H1 (cell line): ENCODE data around the gene ELP6. TPM values are rescaled to one million over a fixed set of nuclear protein-coding genes. Genes with fewer than 3 reads are reported as not detected.
A peak's percentile ranks its signal among the peaks of the same experiment; 100 is the strongest.

ENCODE experiments used
- CTCF ChIA-PET: fragments of 300-600 bp; sonication (Branson Sonifier 250); formaldehyde crosslinking; loops from one replicate; lab custom pipeline; 2021; ENCODE audit not compliant: partially characterized antibody; lab: Charles Lee
- POLR2A ChIA-PET: fragments of 300-600 bp; sonication (Branson Sonifier 250); formaldehyde crosslinking; loops from one replicate; lab custom pipeline; 2021; ENCODE audit warnings: inconsistent platforms; ENCODE audit not compliant: partially characterized antibody; lab: Charles Lee
- DNase-seq, 2 experiments: peaks; one replicate each; pipeline versions ENCODE4 v3.0.0 to v3.0.0-alpha.2; 2010 to 2022; ENCODE audit warnings: low spot score in 2 of 2, low read depth in 1 of 2, mixed read lengths in 1 of 2
- FAIRE-seq: peaks from 2 replicates; lab custom pipeline; 2011; peaks lifted over from hg19 to GRCh38; lab: Jason Lieb, UNC
- H2AFZ ChIP-seq: 2 replicates; pipeline ENCODE4 v1.8.1; 2012; ENCODE audit warnings: low read length, inconsistent platforms
- H2AK5ac ChIP-seq: 2 replicates; pipeline ENCODE4 v1.6.1; 2013; ENCODE audit warnings: low read depth, low read length
- H2BK120ac ChIP-seq: replicated peaks from 2 replicates; pipeline ENCODE3; 2013; ENCODE audit warnings: low read depth, low read length, inconsistent platforms
- H2BK12ac ChIP-seq: 2 replicates; pipeline ENCODE4 v1.6.1; 2013; ENCODE audit warnings: low read depth, low read length
- H2BK15ac ChIP-seq: 2 replicates; pipeline ENCODE4 v1.6.1; 2013; ENCODE audit warnings: low read length
- H2BK20ac ChIP-seq: 2 replicates; pipeline ENCODE4 v1.6.1; 2013; ENCODE audit warnings: low read length
- H2BK5ac ChIP-seq: 2 replicates; pipeline ENCODE4 v1.6.1; 2013; ENCODE audit warnings: low read depth, low read length
- H3K14ac ChIP-seq: 2 replicates; pipeline ENCODE4 v1.6.1; 2013; ENCODE audit warnings: inconsistent platforms; ENCODE audit not compliant: insufficient read length
- H3K18ac ChIP-seq: 2 replicates; pipeline ENCODE4 v1.6.1; 2013; ENCODE audit warnings: low read length; ENCODE audit errors: extremely low read depth
- H3K23ac ChIP-seq: 2 replicates; pipeline ENCODE4 v1.6.1; 2013; ENCODE audit warnings: inconsistent platforms; ENCODE audit not compliant: insufficient read length
- H3K23me2 ChIP-seq: 2 replicates; pipeline ENCODE4 v1.6.1; 2013; ENCODE audit warnings: low read depth, low read length
- H3K27ac ChIP-seq: 2 replicates; pipeline ENCODE4 v1.6.1; 2011; ENCODE audit warnings: low read depth, low read length, inconsistent platforms
- H3K27me3 ChIP-seq, 4 experiments: replicated peaks in 1 of 4; 1 replicate in 1 of 4; 2 replicates in 3 of 4; pipeline versions ENCODE4 v1.6.1 to v1.8.1; 2011 to 2013; ENCODE audit warnings: low read length in 3 of 4, mild to moderate bottlenecking in 3 of 4, inconsistent platforms in 2 of 4, mixed read lengths in 2 of 4, moderate library complexity in 1 of 4; ENCODE audit not compliant: control insufficient read depth in 3 of 4, insufficient read depth in 3 of 4; ENCODE audit errors: extremely low read depth in 1 of 4
- H3K36me3 ChIP-seq, 4 experiments: 2 replicates each; pipeline versions ENCODE4 v1.6.1 to v1.8.1; 2011 to 2013; ENCODE audit warnings: mild to moderate bottlenecking in 4 of 4, low read length in 3 of 4, moderate library complexity in 2 of 4, control low read depth in 1 of 4, inconsistent platforms in 1 of 4; ENCODE audit not compliant: insufficient read depth in 4 of 4, control insufficient read depth in 2 of 4
- H3K4ac ChIP-seq: replicated peaks from 2 replicates; pipeline ENCODE3; 2013; ENCODE audit warnings: low read length, low read depth, mixed read lengths, inconsistent platforms; ENCODE audit not compliant: insufficient read length
- H3K4me1 ChIP-seq, 4 experiments: replicated peaks in 1 of 4; 1 replicate in 1 of 4; 2 replicates in 3 of 4; pipeline versions ENCODE4 v1.6.1 to v1.8.1; 2011 to 2013; ENCODE audit warnings: low read length in 3 of 4, inconsistent platforms in 2 of 4, mixed read lengths in 1 of 4; ENCODE audit not compliant: insufficient read depth in 4 of 4, control insufficient read depth in 3 of 4
- H3K4me2 ChIP-seq, 2 experiments: 2 replicates each; pipeline versions ENCODE4 v1.6.1 to v1.8.1; 2011 to 2013; ENCODE audit warnings: low read depth in 2 of 2, low read length in 2 of 2, control low read depth in 1 of 2, inconsistent platforms in 1 of 2, mild to moderate bottlenecking in 1 of 2; ENCODE audit not compliant: insufficient read depth in 1 of 2
- H3K4me3 ChIP-seq, 4 experiments: fragments of 200-600, 300-600 bp in 1 of 4; sonication (generic), shearing (Covaris generic), sonication (Bioruptor Twin) in 1 of 4; 2 replicates each; pipeline versions ENCODE4 v1.5.1 to v1.8.1; 2011 to 2016; ENCODE audit warnings: low read length in 4 of 4, low read depth in 3 of 4, control low read depth in 2 of 4, inconsistent platforms in 2 of 4, mild to moderate bottlenecking in 2 of 4, mixed read lengths in 1 of 4, moderate library complexity in 1 of 4; ENCODE audit not compliant: insufficient read depth in 2 of 4; ENCODE audit errors: extremely low read depth in 1 of 4
- H3K56ac ChIP-seq: replicated peaks from 2 replicates; pipeline ENCODE3; 2013; ENCODE audit warnings: low read depth, mild to moderate bottlenecking, mixed read lengths, low read length, inconsistent platforms; ENCODE audit not compliant: insufficient read length
- H3K79me1 ChIP-seq: 2 replicates; pipeline ENCODE4 v1.6.1; 2013; ENCODE audit warnings: low read depth, low read length, control low read depth
- H3K79me2 ChIP-seq, 2 experiments: 2 replicates each; pipeline versions ENCODE4 v1.6.1 to v1.8.1; 2012 to 2013; ENCODE audit warnings: low read length in 2 of 2, mild to moderate bottlenecking in 2 of 2, inconsistent platforms in 1 of 2; ENCODE audit not compliant: insufficient read depth in 2 of 2, control insufficient read depth in 1 of 2
- H3K9ac ChIP-seq, 4 experiments: replicated peaks in 1 of 4; 1 replicate in 1 of 4; 2 replicates in 3 of 4; pipeline versions ENCODE4 v1.6.1 to v1.8.1; 2011 to 2013; ENCODE audit warnings: low read depth in 3 of 4, low read length in 3 of 4, control low read depth in 2 of 4, mild to moderate bottlenecking in 2 of 4, moderate library complexity in 2 of 4, inconsistent platforms in 1 of 4; ENCODE audit errors: extremely low read depth in 1 of 4
- H3K9me3 ChIP-seq, 2 experiments: 2 replicates each; pipeline versions ENCODE4 v1.6.1 to v1.8.1; 2012 to 2013; ENCODE audit warnings: mild to moderate bottlenecking in 2 of 2, moderate library complexity in 2 of 2, control low read depth in 1 of 2, inconsistent platforms in 1 of 2, low read depth in 1 of 2, low read length in 1 of 2, mixed read lengths in 1 of 2; ENCODE audit not compliant: insufficient read depth in 2 of 2
- H4K20me1 ChIP-seq, 2 experiments: replicated peaks in 1 of 2; 2 replicates each; pipeline versions ENCODE3 to v1.8.1; 2011 to 2013; ENCODE audit warnings: inconsistent platforms in 2 of 2, low read length in 2 of 2, mild to moderate bottlenecking in 1 of 2; ENCODE audit not compliant: insufficient read depth in 2 of 2, control insufficient read depth in 1 of 2
- H4K5ac ChIP-seq: 2 replicates; pipeline ENCODE4 v1.6.1; 2013; ENCODE audit warnings: low read length, low read depth, mixed read lengths, inconsistent platforms; ENCODE audit not compliant: insufficient read length
- H4K8ac ChIP-seq: 2 replicates; pipeline ENCODE4 v1.8.0; 2013; ENCODE audit warnings: mild to moderate bottlenecking, moderate library complexity, low read length, inconsistent platforms; ENCODE audit not compliant: insufficient read depth; ENCODE audit errors: extremely low read depth
- H4K91ac ChIP-seq: replicated peaks from 2 replicates; pipeline ENCODE3; 2013; ENCODE audit warnings: low read length, mixed read lengths, inconsistent platforms; ENCODE audit not compliant: insufficient read length
- ATF3 ChIP-seq: IDR thresholded peaks from 2 replicates; pipeline ENCODE4 v1.6.1; 2011; ENCODE audit warnings: low read depth, mild to moderate bottlenecking, low read length; ENCODE audit not compliant: insufficient read depth
- BRCA1 ChIP-seq: IDR thresholded peaks from 2 replicates; pipeline ENCODE4 v1.6.1; 2012; ENCODE audit warnings: low read depth, low read length, improper control_type of control experiment
- CHD2 ChIP-seq: IDR thresholded peaks from 2 replicates; pipeline ENCODE4 v1.6.1; 2012; ENCODE audit warnings: low read length, improper control_type of control experiment
- CTBP2 ChIP-seq: IDR thresholded peaks from 2 replicates; pipeline ENCODE4 v1.7.0; 2011; ENCODE audit warnings: borderline replicate concordance, mild to moderate bottlenecking, moderate library complexity, mixed read lengths, low read length; ENCODE audit not compliant: insufficient read depth, insufficient read length
- GABPA ChIP-seq: IDR thresholded peaks from 2 replicates; pipeline ENCODE4 v1.6.1; 2011; ENCODE audit warnings: mild to moderate bottlenecking, low read length, moderate library complexity, borderline replicate concordance; ENCODE audit not compliant: insufficient read depth
- JUND ChIP-seq: IDR thresholded peaks from 2 replicates; pipeline ENCODE4 v1.6.1; 2011; ENCODE audit warnings: mild to moderate bottlenecking, improper control_type of control experiment, low read length
- KDM1A ChIP-seq: fragments of 200-600, 300-600 bp; sonication (generic); IDR thresholded peaks from 2 replicates; pipeline ENCODE4 v1.7.1; 2016; ENCODE audit warnings: mild to moderate bottlenecking, low read length, borderline replicate concordance
- RXRA ChIP-seq: IDR thresholded peaks from 2 replicates; pipeline ENCODE4 v1.6.1; 2011; ENCODE audit warnings: low read depth, mild to moderate bottlenecking, low read length, moderate library complexity; ENCODE audit not compliant: insufficient read depth
- SAP30 ChIP-seq: fragments of 300-600 bp; sonication (generic); IDR thresholded peaks from 2 replicates; pipeline ENCODE4 v1.7.1; 2012; ENCODE audit warnings: low read length, moderate library complexity, mild to moderate bottlenecking, inconsistent platforms; ENCODE audit not compliant: insufficient read depth, insufficient replicate concordance
- SIN3A ChIP-seq, 2 experiments: IDR thresholded peaks in 1 of 2; conservative IDR thresholded peaks in 1 of 2; 2 replicates each; pipeline ENCODE4 v1.6.1; 2011 to 2012; ENCODE audit warnings: low read length in 2 of 2, improper control_type of control experiment in 1 of 2, low read depth in 1 of 2, mild to moderate bottlenecking in 1 of 2
- SP2 ChIP-seq: IDR thresholded peaks from 2 replicates; pipeline ENCODE4 v1.6.1; 2012; ENCODE audit warnings: mild to moderate bottlenecking, low read length, inconsistent platforms
- USF2 ChIP-seq: IDR thresholded peaks from 2 replicates; pipeline ENCODE4 v1.6.1; 2011; ENCODE audit warnings: low read length, improper control_type of control experiment
- polyA plus RNA-seq, 7 experiments: library from polyadenylated mRNA; depleted of rRNA in 3 of 7; stranded (reverse) in 5 of 7; unstranded in 2 of 7; fragments of >200 nt in 5 of 7; fragments of 200-250 nt in 2 of 7; gene quantifications; 1 replicate in 5 of 7; 2 replicates in 1 of 7; 4 replicates in 1 of 7; pipeline versions ENCODE4 v1.2.1 to v1.2.3, GENCODE V29; 2011 to 2013; ENCODE audit warnings: missing spikeins in 2 of 7, mixed read lengths in 2 of 7
- total RNA-seq: library from RNA; stranded (reverse); fragmentation: NEBNext Ultra II Directional; extraction: Animal tissue kit (Norgen Biotek cat#: 25700); gene quantifications from 2 replicates; pipeline ENCODE4 v1.2.1, GENCODE V29; 2021

ELP6 gene
- total and polyA plus RNA-seq, 2 of the 8 experiments (the other 6 are each of a cell fraction or from before 2014, with no cell fraction given): 51.1 to 78.7 TPM

GRCh38 chr3:47520756-47521155, 7.2 kb upstream of the ELP6 start:
- Histone ChIP-seq H3K4me1 (peaks cover 0 to 11% (median 2%) of the 10 kb centered on the region in 4 experiments; a peak in 4 of 7 replicates), H3K23ac (no peak overlapping the region), H2BK5ac (no peak overlapping the region), H3K27ac (no peak overlapping the region), H2BK120ac (no peak overlapping the region), H4K20me1 (no peaks in the 10 kb centered on the region), H3K56ac (no peak overlapping the region), H3K79me1 (no peaks in the 10 kb centered on the region), H4K5ac (no peak overlapping the region), H2AK5ac (no peak overlapping the region), H2BK15ac (no peak overlapping the region), H3K9ac (no peak overlapping the region), H2BK20ac (no peak overlapping the region), H3K4me3 (no peak overlapping the region), H3K9me3 (no peaks in the 10 kb centered on the region), H2AFZ (peak overlapping the region; percentile 19; the same call in 1 of the 2 replicates), H4K91ac (peak overlapping the region; percentile 54), H3K36me3 (no peaks in the 10 kb centered on the region), H3K79me2 (no peaks in the 10 kb centered on the region), H2BK12ac (0 out of 2 replicates have a peak overlapping the region, but pooled peaks have one; percentile 79), H3K14ac (no peak overlapping the region), H4K8ac (no peak overlapping the region), H3K23me2 (no peaks in the 10 kb centered on the region), H3K4me2 (peak overlapping the region; percentile 8 to 25; a peak in 1 of 4 replicates), H3K18ac (no peak overlapping the region), H3K4ac (no peak overlapping the region), H3K27me3 (peaks cover 3 to 14% (median 13%) of the 10 kb centered on the region in 4 experiments)
- ChIA-PET POLR2A (interaction anchor here (0.8 to 2.6 kb wide), 9 partner anchors 9 to 330 kb away, joined by 3 to 9 read pairs (median 3); no protein-coding TSS in a partner anchor), CTCF (interaction anchor here (0.7 to 5.0 kb wide), 24 partner anchors 11 to 304 kb away, joined by 3 to 34 read pairs (median 6); no protein-coding TSS in a partner anchor)
- FAIRE-seq (no peak), DNase-seq (peak in 1 of 2 experiments; percentile 49)
- TF ChIP-seq SAP30 (no peak), RXRA (no peak), JUND (no peak), USF2 (no peak), BRCA1 (no peak), SP2 (no peak), GABPA (no peak), CTBP2 (no peak), CHD2 (no peak), SIN3A (conservative IDR thresholded peaks at IDR 0.05 in 1 of 2, IDR thresholded peaks at IDR 0.05 in 1 of 2; ENCODE audit: low read depth in 1 of 2, low read length in 2 of 2) (no peak), KDM1A (no peak), ATF3 (no peak)
